Suprapubic skin (tissue), 4 donors: ENCODE data around the gene FER. TPM values are rescaled to one million over a fixed set of nuclear protein-coding genes. Genes with fewer than 3 reads are reported as not detected.
"Not testable (repeated sequence)": the region's sequence is repeated elsewhere in the genome, so short reads cannot be mapped to it uniquely, and the experiment has no call there.

Experiments used
- DNase-seq, 2 donors: peaks; one replicate each; pipeline ENCODE4 v3.0.0-alpha.2; 2019; ENCODE audit warnings: low spot score in 2 of 2
- H3K27ac ChIP-seq: fragments of 200-600 bp; sonication (generic); one replicate; pipeline ENCODE4 v1.5.1; 2019
- H3K27me3 ChIP-seq: fragments of 200-600 bp; sonication (generic); one replicate; pipeline ENCODE4 v1.5.1; 2019
- H3K36me3 ChIP-seq: fragments of 200-600 bp; sonication (generic); one replicate; pipeline ENCODE4 v1.5.1; 2019
- H3K4me1 ChIP-seq: fragments of 200-600 bp; sonication (generic); one replicate; pipeline ENCODE4 v1.5.1; 2019
- H3K4me3 ChIP-seq: fragments of 200-600 bp; sonication (generic); one replicate; pipeline ENCODE4 v1.5.1; 2019; ENCODE audit warnings: mild to moderate bottlenecking
- H3K9me3 ChIP-seq: fragments of 200-600 bp; sonication (generic); one replicate; pipeline ENCODE4 v1.5.1; 2019
- EP300 ChIP-seq: sonication (generic); formaldehyde crosslinking; IDR thresholded peaks from one replicate; pipeline ENCODE4 v1.6.1; 2017; ENCODE audit warnings: antibody characterized with exemption
- POLR2A ChIP-seq, 2 donors: fragments of 450-650 bp; IDR thresholded peaks; one replicate each; pipeline ENCODE4 v1.6.1; 2017; ENCODE audit warnings: antibody characterized with exemption in 2 of 2, mild to moderate bottlenecking in 2 of 2, moderate library complexity in 2 of 2
- POLR2AphosphoS5 ChIP-seq, 3 donors: sonication (generic); formaldehyde crosslinking; IDR thresholded peaks; one replicate each; pipeline ENCODE4 v1.6.1; 2017; ENCODE audit warnings: antibody characterized with exemption in 3 of 3
- WGBS: methylation state at CpG from one replicate; pipeline ENCODE4 v1.1.5; 2018; 5-methylcytosine and 5-hydroxymethylcytosine counted together
- total RNA-seq, 4 donors: library from RNA; depleted of rRNA; stranded (reverse); fragments of >200 nt; gene quantifications; one replicate each; pipeline ENCODE4 v1.1.0, GENCODE V29; 2016
- TF ChIP-seq, protein P1 (sequence below), 2 donors: fragments of 200-600 bp in 1 of 2; fragments of 450-650 bp in 1 of 2; sonication (generic) in 1 of 2; IDR thresholded peaks; one replicate each; pipeline ENCODE4 v1.5.1; 2016 to 2019; ENCODE audit warnings: antibody characterized with exemption in 2 of 2, mild to moderate bottlenecking in 1 of 2, moderate library complexity in 1 of 2

The FER gene
- total RNA-seq, 4 donors from 2014 or later, result 16.1 to 29.9 (median 23.3) TPM

DNA sequence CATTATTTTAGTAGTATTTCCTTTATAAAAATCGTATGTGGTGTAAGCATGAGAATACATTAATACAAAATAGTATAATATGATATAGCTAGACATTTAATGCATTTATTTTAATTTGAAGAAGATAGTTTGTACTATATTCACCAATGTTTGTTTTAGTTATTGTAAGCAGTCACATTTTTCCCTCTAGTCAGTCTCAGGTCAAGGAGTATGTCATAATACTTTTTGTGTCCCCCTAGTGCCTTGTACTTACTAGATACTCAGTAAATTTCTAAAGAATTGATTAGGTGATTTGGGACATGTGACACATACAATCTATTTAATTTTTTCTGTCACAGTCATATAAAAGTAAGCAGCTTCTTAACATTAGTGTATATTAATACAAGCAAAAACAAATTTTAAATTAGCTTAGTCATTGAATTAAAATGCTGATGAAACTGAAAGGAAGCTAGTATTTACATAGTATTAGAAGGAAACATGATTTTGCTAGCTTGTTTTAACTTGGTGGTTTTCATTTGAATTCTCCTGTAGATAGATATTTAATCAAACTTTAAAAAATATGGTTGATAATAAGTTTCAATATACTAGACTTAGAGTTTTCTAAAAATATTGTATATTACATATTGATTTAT is 242.2 kb downstream of the FER start:
- H3K27me3 ChIP-seq, result no peaks in the 10 kb centered on the region

DNA sequence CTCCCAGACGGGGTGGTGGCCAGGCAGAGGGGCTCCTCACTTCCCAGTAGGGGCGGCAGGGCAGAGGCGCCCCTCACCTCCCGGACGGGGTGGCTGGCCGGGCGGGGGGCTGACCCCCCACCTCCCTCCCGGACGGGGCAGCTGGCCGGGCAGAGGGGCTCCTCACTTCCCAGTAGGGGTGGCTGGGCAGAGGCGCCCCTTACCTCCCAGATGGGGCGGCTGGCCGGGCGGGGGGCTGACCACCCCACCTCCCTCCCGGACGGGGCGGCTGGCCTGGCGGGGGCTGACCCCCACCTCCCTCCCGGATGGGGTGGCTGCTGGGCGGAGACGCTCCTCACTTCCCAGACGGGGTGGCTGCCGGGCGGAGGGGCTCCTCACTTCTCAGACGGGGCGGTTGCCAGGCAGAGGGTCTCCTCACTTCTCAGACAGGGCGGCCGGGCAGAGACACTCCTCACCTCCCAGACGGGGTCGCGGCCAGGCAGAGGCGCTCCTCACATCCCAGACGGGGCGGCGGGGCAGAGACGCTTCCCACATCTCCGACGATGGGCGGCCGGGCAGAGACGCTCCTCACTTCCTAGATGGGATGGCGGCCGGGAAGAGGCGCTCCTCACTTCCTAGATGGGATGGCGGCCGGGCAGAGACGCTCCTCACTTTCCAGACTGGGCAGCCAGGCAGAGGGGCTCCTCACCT is 244.8 kb downstream of the FER start:
- not testable (repeated sequence) for H3K4me1 ChIP-seq, H3K27me3 ChIP-seq
- 100% methylated on average over 1 of the region's 47 CpGs for WGBS

More for the DNA sequence above, 242.2 kb downstream of the FER start:
- TF ChIP-seq POLR2A (IDR thresholded peaks at IDR 0.05) (no peak), EP300 (no peak), POLR2AphosphoS5 (IDR thresholded peaks at IDR 0.05) (no peak)
- TF ChIP-seq, protein P1, sequence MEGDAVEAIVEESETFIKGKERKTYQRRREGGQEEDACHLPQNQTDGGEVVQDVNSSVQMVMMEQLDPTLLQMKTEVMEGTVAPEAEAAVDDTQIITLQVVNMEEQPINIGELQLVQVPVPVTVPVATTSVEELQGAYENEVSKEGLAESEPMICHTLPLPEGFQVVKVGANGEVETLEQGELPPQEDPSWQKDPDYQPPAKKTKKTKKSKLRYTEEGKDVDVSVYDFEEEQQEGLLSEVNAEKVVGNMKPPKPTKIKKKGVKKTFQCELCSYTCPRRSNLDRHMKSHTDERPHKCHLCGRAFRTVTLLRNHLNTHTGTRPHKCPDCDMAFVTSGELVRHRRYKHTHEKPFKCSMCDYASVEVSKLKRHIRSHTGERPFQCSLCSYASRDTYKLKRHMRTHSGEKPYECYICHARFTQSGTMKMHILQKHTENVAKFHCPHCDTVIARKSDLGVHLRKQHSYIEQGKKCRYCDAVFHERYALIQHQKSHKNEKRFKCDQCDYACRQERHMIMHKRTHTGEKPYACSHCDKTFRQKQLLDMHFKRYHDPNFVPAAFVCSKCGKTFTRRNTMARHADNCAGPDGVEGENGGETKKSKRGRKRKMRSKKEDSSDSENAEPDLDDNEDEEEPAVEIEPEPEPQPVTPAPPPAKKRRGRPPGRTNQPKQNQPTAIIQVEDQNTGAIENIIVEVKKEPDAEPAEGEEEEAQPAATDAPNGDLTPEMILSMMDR (IDR thresholded peaks at IDR 0.05), result no peak
- Histone ChIP-seq H3K4me3 (no peak overlapping the region), H3K36me3 (peaks cover 10% of the 10 kb centered on the region), H3K27ac (no peak overlapping the region), H3K4me1 (no peaks in the 10 kb centered on the region), H3K9me3 (no peaks in the 10 kb centered on the region)
- WGBS, result 78% methylated on average over 1 of the region's 1 CpG
- no peak for DNase-seq

DNA sequence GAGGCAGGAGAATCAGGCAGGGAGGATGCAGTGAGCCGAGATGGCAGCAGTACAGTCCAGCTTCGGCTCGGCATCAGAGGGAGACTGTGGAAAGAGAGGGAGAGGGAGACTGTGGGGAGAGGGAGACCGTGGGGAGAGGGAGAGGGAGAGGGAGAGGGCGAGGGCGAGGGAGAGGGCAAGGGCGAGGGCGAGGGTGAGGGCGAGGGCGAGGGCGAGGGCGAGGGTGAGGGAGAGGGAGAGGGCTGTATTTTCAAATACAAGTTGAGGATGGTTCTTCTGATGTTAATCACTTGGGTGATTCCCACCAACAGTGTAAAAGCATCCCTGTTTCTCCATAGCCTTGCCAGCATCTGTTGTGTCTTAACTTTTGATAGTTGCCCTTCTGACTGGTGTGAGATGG is 245.7 kb downstream of the FER start:
- not testable (repeated sequence) for H3K4me1 ChIP-seq, DNase-seq, H3K36me3 ChIP-seq, H3K27ac ChIP-seq, H3K4me3 ChIP-seq, H3K27me3 ChIP-seq, H3K9me3 ChIP-seq
- WGBS, result 96% methylated on average over 12 of the region's 12 CpGs

More for the DNA sequence above, 244.8 kb downstream of the FER start:
- H3K36me3 ChIP-seq, H3K27ac ChIP-seq, DNase-seq, H3K4me3 ChIP-seq, H3K9me3 ChIP-seq: not testable (repeated sequence)

DNA sequence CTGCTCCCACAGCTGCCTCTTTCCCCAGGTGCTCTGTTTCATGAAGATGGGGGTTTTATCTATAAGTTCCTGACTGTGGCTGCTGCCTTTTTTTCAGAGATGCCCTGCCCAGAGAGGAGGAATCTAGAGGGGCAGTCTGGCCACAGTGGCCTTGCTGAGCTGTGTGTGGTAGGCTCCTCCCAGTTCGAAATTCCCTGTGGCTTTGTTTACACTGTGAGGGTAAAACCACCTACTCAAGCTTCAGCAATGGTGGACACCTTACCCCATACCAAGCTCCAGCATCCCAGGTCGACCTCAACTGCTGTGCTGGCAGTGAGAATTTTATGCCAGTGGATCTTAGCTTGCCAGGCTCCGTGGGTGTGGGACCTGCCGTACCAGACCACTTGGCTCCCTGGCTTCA is 250.0 kb downstream of the FER start:
- no peak for TF ChIP-seq POLR2A (IDR thresholded peaks at IDR 0.05)
- TF ChIP-seq, protein P1 (IDR thresholded peaks at IDR 0.05), result no peak
- TF ChIP-seq EP300, result no peak
- TF ChIP-seq POLR2AphosphoS5 (IDR thresholded peaks at IDR 0.05), result no peak
- Histone ChIP-seq H3K9me3 (no peaks in the 10 kb centered on the region), H3K4me1 (no peaks in the 10 kb centered on the region), H3K27me3 (no peaks in the 10 kb centered on the region), H3K4me3 (no peak overlapping the region), H3K36me3 (peaks cover 3% of the 10 kb centered on the region), H3K27ac (no peak overlapping the region)
- WGBS, result 100% methylated on average over 4 of the region's 4 CpGs
- DNase-seq, result no peak

DNA sequence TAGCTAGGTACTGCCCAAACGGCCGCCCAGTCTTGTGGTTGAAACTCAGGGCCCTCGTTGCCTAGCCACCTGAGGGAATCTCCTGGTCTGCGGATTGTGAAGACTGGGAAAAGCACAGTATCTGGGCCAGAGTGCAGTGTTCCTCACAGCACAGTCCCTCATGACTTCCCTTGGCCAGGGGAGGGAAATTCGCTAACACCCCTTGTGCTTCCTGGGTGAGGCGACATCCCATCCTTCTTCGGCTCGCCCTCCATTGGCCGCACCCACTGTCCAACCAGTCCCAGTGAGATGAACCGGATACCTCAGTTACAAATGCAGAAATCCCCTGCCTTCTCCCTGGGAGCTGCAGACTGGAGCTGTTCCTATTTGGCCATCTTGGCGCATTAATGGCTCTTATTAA is 250.5 kb downstream of the FER start:
- DNase-seq, result no peak
- Histone ChIP-seq H3K4me3 (no peak overlapping the region), H3K27me3 (no peaks in the 10 kb centered on the region), H3K4me1 (no peaks in the 10 kb centered on the region), H3K27ac (no peak overlapping the region), H3K9me3 (no peaks in the 10 kb centered on the region), H3K36me3 (peaks cover under 1% of the 10 kb centered on the region)
- no peak for TF ChIP-seq POLR2A (IDR thresholded peaks at IDR 0.05)
- TF ChIP-seq, protein P1 (IDR thresholded peaks at IDR 0.05), result no peak
- TF ChIP-seq EP300, result no peak
- TF ChIP-seq POLR2AphosphoS5 (IDR thresholded peaks at IDR 0.05), result no peak
- WGBS, result 91% methylated on average over 11 of the region's 11 CpGs

DNA sequence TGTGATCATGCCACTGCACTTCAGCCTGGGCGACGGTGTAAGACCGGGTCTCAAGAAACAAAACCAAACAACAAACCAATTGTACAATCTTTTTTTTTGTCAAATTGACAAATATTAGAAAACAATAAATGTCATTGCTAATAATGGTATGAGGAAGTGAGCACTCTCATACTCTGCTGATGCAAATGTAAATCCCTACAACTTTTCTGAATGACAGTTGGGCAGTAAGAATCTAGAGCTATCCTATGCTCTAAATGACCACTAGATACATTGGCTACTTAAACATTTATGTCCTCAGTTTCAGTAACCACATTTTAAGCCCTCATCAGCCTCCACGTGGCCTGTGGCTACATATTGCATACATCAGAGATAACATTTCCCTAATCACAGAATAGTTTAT is 256.2 kb downstream of the FER start:
- Histone ChIP-seq H3K4me3 (no peak overlapping the region), H3K36me3 (no peaks in the 10 kb centered on the region), H3K27ac (no peak overlapping the region), H3K4me1 (no peaks in the 10 kb centered on the region), H3K9me3 (no peaks in the 10 kb centered on the region), H3K27me3 (no peaks in the 10 kb centered on the region)
- TF ChIP-seq EP300, result no peak
- no peak for TF ChIP-seq POLR2A (IDR thresholded peaks at IDR 0.05)
- no peak for TF ChIP-seq POLR2AphosphoS5 (IDR thresholded peaks at IDR 0.05)
- TF ChIP-seq, protein P1 (IDR thresholded peaks at IDR 0.05), result no peak
- WGBS, result 94% methylated on average over 4 of the region's 4 CpGs
- DNase-seq, result no peak
